ENCODE measurements around the gene TMEM222. TPM values are rescaled to one million over a fixed set of nuclear protein-coding genes. Genes with fewer than 3 reads are reported as not detected.

TMEM222 gene
- total and polyA plus RNA-seq, 2 of the 4 experiments (the other 2 are of a cell fraction): 19.9 to 54.1 TPM

- Histone ChIP-seq H3K4me1 (ENCODE audit: control insufficient read depth, insufficient read depth, low read length) (peaks cover 5% of the 10 kb centered on the region), H3K9ac (ENCODE audit: low read depth, low read length) (no peak overlapping the region), H3K79me1 (ENCODE audit: low read depth in 1 of 2, low read length in 2 of 2) (peaks cover 0 to 7% of the 10 kb centered on the region in 2 experiments; a peak in 2 of 4 replicates), H3K27me3 (ENCODE audit: control insufficient read depth, insufficient read depth, low read length) (no peaks in the 10 kb centered on the region), H2AK9ac (replicated peaks; ENCODE audit: low read depth, low read length, poor library complexity) (no peak overlapping the region), H2AK5ac (ENCODE audit: low read depth, low read length) (no peak overlapping the region), H3K14ac (replicated peaks; ENCODE audit: low read depth, low read length) (no peak overlapping the region), H3K4me2 (ENCODE audit: low read depth, low read length) (no peak overlapping the region), H3K56ac (ENCODE audit: extremely low read depth, insufficient read depth, low read length) (no peak overlapping the region), H3K9me1 (ENCODE audit: insufficient read depth, low read length) (peaks cover 14% of the 10 kb centered on the region), H4K8ac (ENCODE audit: low read depth in 2 of 2, low read length in 2 of 2) (no peak overlapping the region), H2BK120ac (ENCODE audit: low read depth, low read length) (no peak overlapping the region), H3K23ac (ENCODE audit: low read depth, low read length) (no peak overlapping the region), H2BK15ac (ENCODE audit: low read depth, low read length) (no peak overlapping the region), H3K4me3 (ENCODE audit: insufficient read depth, low read depth, low read length) (no peak overlapping the region), H3K4ac (ENCODE audit: low read depth, low read length) (no peak overlapping the region), H4K91ac (ENCODE audit: insufficient read depth, low read depth, low read length) (no peak overlapping the region), H3K9me3 (ENCODE audit: control insufficient read depth, insufficient read depth, low read length) (no peaks in the 10 kb centered on the region), H3K36me3 (ENCODE audit: control insufficient read depth, insufficient read depth, low read length) (peaks cover 18% of the 10 kb centered on the region), H2BK20ac (ENCODE audit: low read depth, low read length) (no peak overlapping the region), H2BK5ac (ENCODE audit: low read depth, low read length, poor library complexity, severe bottlenecking) (no peak overlapping the region), H3K27ac (ENCODE audit: insufficient read depth, low read length) (no peak overlapping the region), H3K18ac (ENCODE audit: low read depth, low read length) (no peak overlapping the region), H2AFZ (replicated peaks; ENCODE audit: low read length, poor library complexity) (no peak overlapping the region), H4K20me1 (ENCODE audit: insufficient read depth, low read length) (no peaks in the 10 kb centered on the region), H4K5ac (ENCODE audit: low read depth, low read length) (no peak overlapping the region)
- intact Hi-C loops (cut with micrococcal nuclease): no loop called here
- WGBS, 2 experiments (ENCODE audit: extremely low coverage in 2 of 2, insufficient read length in 1 of 2): no CpG with 5 or more reads among the region's 8 CpGs
- no TSS peak for BruUV-seq (replicated peaks)
- no peak for ATAC-seq (ENCODE audit: low read depth)
- DNase-seq: no peak
- dilution Hi-C loops (cut with HindIII; ENCODE audit: low sequenced_read_pairs, unreplicated experiment): no loop called here
- ChIA-PET POLR2A (ENCODE audit: unreplicated experiment) (no interaction called here), CTCF (interaction anchor here (1.3 to 1.7 kb wide), 2 partner anchors 10 to 182 kb away, joined by 3 to 4 read pairs; no protein-coding TSS in a partner anchor)
- in situ Hi-C loops (cut with MboI; ENCODE audit: low sequenced_read_pairs): no loop called here
- no peak for TF ChIP-seq CHD1 (IDR thresholded peaks at IDR 0.05; ENCODE audit: low read depth, low read length)
- no peak for TF ChIP-seq RFX5 (IDR thresholded peaks at IDR 0.05; ENCODE audit: low read depth, low read length)
Observed at GRCh38 chr1:27293915-27294314, 28.0 kb upstream of the TMEM222 start.

Measured in IMR-90 (cell line).